Loucy (cell line): ENCODE measurements around the gene CDYL.
"Not testable (repeated sequence)": the region's sequence is repeated elsewhere in the genome, so short reads cannot be mapped to it uniquely, and the experiment has no call there.

Experiments used
- H2AFZ ChIP-seq: fragments of 200-600 bp; sonication (generic); 2 replicates; pipeline ENCODE4 v1.6.0; 2016; ENCODE audit warnings: antibody characterized with exemption, mild to moderate bottlenecking, low read length, moderate library complexity
- H3F3A ChIP-seq: fragments of 200-600 bp; 2 replicates; pipeline ENCODE4 v1.6.0; 2016; ENCODE audit warnings: antibody characterized with exemption, low read depth, mild to moderate bottlenecking
- H3K27me3 ChIP-seq: fragments of 200-600 bp; sonication (generic); 2 replicates; pipeline ENCODE4 v1.6.1; 2014; ENCODE audit warnings: low read length, mild to moderate bottlenecking; ENCODE audit not compliant: insufficient read depth, poor library complexity, severe bottlenecking
- H3K36me3 ChIP-seq: fragments of 200-600 bp; sonication (generic); 2 replicates; pipeline ENCODE4 v1.6.1; 2016; ENCODE audit warnings: low read length; ENCODE audit not compliant: insufficient read depth
- H3K4me1 ChIP-seq: fragments of 200-600 bp; sonication (generic); 2 replicates; pipeline ENCODE4 v1.5.1; 2014; ENCODE audit warnings: low read length, mild to moderate bottlenecking; ENCODE audit not compliant: insufficient read depth, poor library complexity, severe bottlenecking
- H3K4me2 ChIP-seq: fragments of 200-600 bp; sonication (generic); 2 replicates; pipeline ENCODE4 v1.6.0; 2014; ENCODE audit warnings: antibody characterized with exemption, low read length, low read depth, mild to moderate bottlenecking; ENCODE audit not compliant: poor library complexity, severe bottlenecking
- H3K4me3 ChIP-seq: fragments of 200-600 bp; sonication (generic); 2 replicates; pipeline ENCODE4 v1.5.1; 2014; ENCODE audit warnings: low read length, mild to moderate bottlenecking, mixed read lengths; ENCODE audit not compliant: poor library complexity, severe bottlenecking
- H3K79me2 ChIP-seq: fragments of 200-600 bp; sonication (generic); 2 replicates; pipeline ENCODE4 v1.6.1; 2014; ENCODE audit warnings: low read length; ENCODE audit not compliant: insufficient read depth
- H3K9ac ChIP-seq: fragments of 200-600 bp; sonication (generic); 2 replicates; pipeline ENCODE4 v1.6.0; 2014; ENCODE audit warnings: mild to moderate bottlenecking, low read depth, low read length, moderate library complexity; ENCODE audit not compliant: poor library complexity, severe bottlenecking
- H3K9me2 ChIP-seq: fragments of 200-600 bp; sonication (generic); replicated peaks from 2 replicates; pipeline ENCODE4 v1.6.1; 2016; ENCODE audit warnings: low read depth, low read length, mixed read lengths
- H3K9me3 ChIP-seq: fragments of 200-600 bp; sonication (generic); 2 replicates; pipeline ENCODE4 v1.6.1; 2014; ENCODE audit warnings: mild to moderate bottlenecking, antibody characterized with exemption, low read length, low read depth; ENCODE audit not compliant: insufficient read depth
- H4K20me1 ChIP-seq: fragments of 200-600 bp; sonication (generic); 2 replicates; pipeline ENCODE4 v1.6.0; 2014; ENCODE audit warnings: antibody characterized with exemption, low read length, mild to moderate bottlenecking; ENCODE audit not compliant: insufficient read depth, poor library complexity, severe bottlenecking
- EZH2phosphoT487 ChIP-seq: fragments of 200-600 bp; IDR thresholded peaks from 2 replicates; pipeline ENCODE4 v1.6.1; 2018; ENCODE audit warnings: antibody characterized with exemption, mild to moderate bottlenecking, moderate library complexity, borderline replicate concordance
- TF ChIP-seq, protein P1 (sequence below): fragments of 200-600 bp; sonication (generic); conservative IDR thresholded peaks from 2 replicates; pipeline ENCODE4 v1.5.1; 2014; ENCODE audit warnings: mild to moderate bottlenecking, antibody characterized with exemption, low read length

The CDYL gene

DNA sequence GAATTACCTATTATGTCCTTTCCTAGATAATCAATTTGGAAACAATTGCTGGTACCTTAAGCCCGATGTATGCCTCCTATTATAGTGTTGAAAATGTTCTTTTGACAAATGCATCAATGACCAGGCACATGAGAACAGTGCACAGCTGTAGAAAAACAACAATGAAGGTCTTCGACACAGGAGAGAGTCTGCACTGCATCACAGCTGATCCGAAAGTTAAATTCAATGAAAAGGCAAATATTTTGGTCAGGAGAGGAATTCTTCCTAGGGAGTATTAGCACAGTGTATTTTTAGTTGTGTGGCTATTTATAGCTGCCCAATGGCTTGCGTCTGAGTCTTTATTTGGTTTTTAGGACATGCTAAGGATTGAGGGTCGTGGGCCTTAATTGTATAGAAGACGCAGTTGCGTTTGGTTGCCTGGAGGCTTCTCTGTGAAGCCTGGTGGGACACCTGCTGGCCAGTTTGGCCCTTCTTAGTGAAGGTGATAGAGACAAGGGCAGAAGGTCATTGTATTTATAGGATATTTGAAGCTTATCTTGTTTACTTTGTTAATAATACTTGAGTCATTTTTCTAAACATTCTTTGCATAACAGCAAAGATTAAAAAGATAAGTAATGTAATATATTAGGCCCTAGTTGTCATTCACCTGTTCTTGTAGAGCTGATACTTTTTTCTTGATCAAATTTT is 72.3 kb downstream of the CDYL start:
- Histone ChIP-seq H3K27me3 (no peaks in the 10 kb centered on the region), H3K36me3 (peaks cover 4% of the 10 kb centered on the region; the same call in 1 of the 2 replicates), H3K4me3 (no peak overlapping the region), H3K4me2 (no peak overlapping the region), H4K20me1 (peaks cover 52% of the 10 kb centered on the region), H3K4me1 (peaks cover 16% of the 10 kb centered on the region), H2AFZ (no peak overlapping the region), H3F3A (no peaks in the 10 kb centered on the region), H3K9me3 (peaks cover 6% of the 10 kb centered on the region; the same call in 1 of the 2 replicates), H3K9me2 (no peaks in the 10 kb centered on the region), H3K79me2 (peaks cover 97% of the 10 kb centered on the region), H3K9ac (no peak overlapping the region)
- TF ChIP-seq, protein P1, sequence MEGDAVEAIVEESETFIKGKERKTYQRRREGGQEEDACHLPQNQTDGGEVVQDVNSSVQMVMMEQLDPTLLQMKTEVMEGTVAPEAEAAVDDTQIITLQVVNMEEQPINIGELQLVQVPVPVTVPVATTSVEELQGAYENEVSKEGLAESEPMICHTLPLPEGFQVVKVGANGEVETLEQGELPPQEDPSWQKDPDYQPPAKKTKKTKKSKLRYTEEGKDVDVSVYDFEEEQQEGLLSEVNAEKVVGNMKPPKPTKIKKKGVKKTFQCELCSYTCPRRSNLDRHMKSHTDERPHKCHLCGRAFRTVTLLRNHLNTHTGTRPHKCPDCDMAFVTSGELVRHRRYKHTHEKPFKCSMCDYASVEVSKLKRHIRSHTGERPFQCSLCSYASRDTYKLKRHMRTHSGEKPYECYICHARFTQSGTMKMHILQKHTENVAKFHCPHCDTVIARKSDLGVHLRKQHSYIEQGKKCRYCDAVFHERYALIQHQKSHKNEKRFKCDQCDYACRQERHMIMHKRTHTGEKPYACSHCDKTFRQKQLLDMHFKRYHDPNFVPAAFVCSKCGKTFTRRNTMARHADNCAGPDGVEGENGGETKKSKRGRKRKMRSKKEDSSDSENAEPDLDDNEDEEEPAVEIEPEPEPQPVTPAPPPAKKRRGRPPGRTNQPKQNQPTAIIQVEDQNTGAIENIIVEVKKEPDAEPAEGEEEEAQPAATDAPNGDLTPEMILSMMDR: peak; percentile 56
- no peak for TF ChIP-seq EZH2phosphoT487

DNA sequence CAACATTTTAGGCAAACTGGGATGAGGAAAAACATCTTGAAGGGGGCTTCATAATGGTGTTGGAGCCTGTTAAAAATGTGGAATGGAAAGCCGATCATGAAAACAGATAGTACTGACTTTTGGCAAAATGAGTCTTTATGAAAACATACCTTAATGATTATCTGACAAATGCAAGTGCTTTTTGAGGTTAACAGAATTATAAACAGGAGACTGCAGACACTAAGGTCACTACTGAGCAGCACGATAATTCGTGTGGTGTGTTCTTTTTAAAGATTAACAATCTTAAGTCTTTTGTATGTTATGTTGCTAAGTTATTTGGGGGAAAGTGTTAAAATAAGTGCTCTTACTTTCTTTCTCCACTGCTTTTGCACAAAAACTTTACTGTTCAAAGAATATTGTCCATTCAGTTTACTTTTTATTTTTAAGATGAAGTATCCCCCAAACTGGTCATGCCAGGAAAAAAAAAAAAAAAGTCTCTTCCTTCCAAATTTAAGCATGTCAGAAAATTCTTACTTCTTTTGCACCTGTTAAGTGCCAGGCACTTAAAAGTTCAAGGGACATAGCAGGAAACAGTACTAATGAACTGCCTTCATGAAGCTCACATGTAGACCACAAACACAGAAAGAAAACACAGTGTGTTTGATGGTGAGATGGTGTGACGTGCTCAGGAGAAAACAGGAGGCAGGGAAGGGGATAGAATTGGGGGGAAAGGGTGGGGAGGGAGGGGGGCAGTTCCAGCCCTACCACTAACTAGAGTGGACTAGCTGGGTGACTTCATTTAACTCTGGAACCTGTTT is 73.2 kb downstream of the CDYL start:
- Histone ChIP-seq H3K4me2 (peak overlapping the region; percentile 26), H3K4me1 (peaks cover 16% of the 10 kb centered on the region), H3K9me3 (no peaks in the 10 kb centered on the region), H3K9me2 (no peaks in the 10 kb centered on the region), H3K36me3 (no peaks in the 10 kb centered on the region), H3K79me2 (peaks cover 97% of the 10 kb centered on the region), H2AFZ (no peak overlapping the region), H3K4me3 (no peak overlapping the region), H3F3A (no peaks in the 10 kb centered on the region), H3K9ac (no peak overlapping the region), H3K27me3 (no peaks in the 10 kb centered on the region), H4K20me1 (peaks cover 59% of the 10 kb centered on the region)
- TF ChIP-seq EZH2phosphoT487: no peak
- TF ChIP-seq, protein P1: no peak

DNA sequence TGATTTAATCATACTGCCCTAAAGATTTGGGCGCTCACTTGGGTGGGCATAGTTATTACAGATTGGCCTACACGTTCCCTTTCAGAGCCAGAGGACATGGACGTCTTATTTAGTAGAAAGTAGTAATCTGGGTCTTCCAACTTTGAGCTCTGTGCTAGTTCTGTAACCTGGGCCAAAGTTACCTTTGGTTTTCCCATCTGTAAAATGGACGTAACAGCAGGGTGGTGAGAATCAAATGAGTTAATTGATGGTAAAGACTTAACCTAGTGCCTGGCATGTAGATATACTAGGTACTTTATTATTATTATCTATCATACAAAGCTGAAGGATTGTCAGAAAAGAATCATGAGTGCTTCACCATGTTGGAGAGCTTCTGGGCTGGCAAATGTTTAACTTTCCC is 74.8 kb downstream of the CDYL start:
- Histone ChIP-seq H4K20me1 (peaks cover 63% of the 10 kb centered on the region), H2AFZ (no peak overlapping the region), H3K27me3 (no peaks in the 10 kb centered on the region), H3K4me3 (no peak overlapping the region), H3K9ac (no peak overlapping the region), H3K4me2 (no peak overlapping the region), H3K9me2 (no peaks in the 10 kb centered on the region), H3K9me3 (no peaks in the 10 kb centered on the region), H3F3A (no peaks in the 10 kb centered on the region), H3K36me3 (no peaks in the 10 kb centered on the region), H3K4me1 (peaks cover 16% of the 10 kb centered on the region), H3K79me2 (peaks cover 96% of the 10 kb centered on the region)
- no peak for TF ChIP-seq EZH2phosphoT487
- TF ChIP-seq, protein P1: no peak

DNA sequence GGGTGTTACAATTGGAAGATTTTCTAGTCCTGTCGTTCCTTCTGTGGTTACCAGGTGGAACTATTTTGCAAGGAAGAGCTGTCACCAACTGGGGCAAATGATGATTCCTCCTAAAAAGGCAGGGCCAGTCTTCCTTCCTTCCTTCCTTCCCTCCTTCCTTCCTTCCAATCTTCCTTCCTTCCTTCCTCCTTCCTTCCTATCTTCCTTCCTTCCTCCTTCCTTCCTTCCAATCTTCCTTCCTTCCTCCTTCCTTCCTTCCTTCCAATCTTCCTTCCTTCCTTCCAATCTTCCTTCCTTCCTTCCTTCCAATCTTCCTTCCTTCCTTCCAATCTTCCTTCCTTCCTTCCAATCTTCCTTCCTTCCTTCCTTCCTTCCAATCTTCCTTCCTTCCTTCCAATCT is 76.0 kb downstream of the CDYL start:
- H3K4me3 ChIP-seq, H3K9ac ChIP-seq, H3K9me3 ChIP-seq, H3K27me3 ChIP-seq, H3K4me2 ChIP-seq, H3K36me3 ChIP-seq, H3K9me2 ChIP-seq, H3F3A ChIP-seq, H2AFZ ChIP-seq: not testable (repeated sequence)
- H4K20me1 ChIP-seq: peaks cover 71% of the 10 kb centered on the region
- H3K79me2 ChIP-seq: peaks cover 97% of the 10 kb centered on the region
- peaks cover 16% of the 10 kb centered on the region for H3K4me1 ChIP-seq
